Muscle layer of colon (tissue), 2 donors: Measurements from ENCODE around the gene RNF207.

ENCODE experiments used
- H3K27ac ChIP-seq: one replicate; pipeline ENCODE4 v1.7.0; 2013; ENCODE audit warnings: low read depth, mild to moderate bottlenecking, low read length, moderate library complexity
- H3K27me3 ChIP-seq, 2 donors: one replicate each; pipeline ENCODE4 v1.7.0; 2013; ENCODE audit warnings: low read length in 2 of 2, mild to moderate bottlenecking in 2 of 2; ENCODE audit not compliant: insufficient read depth in 2 of 2, control insufficient read depth in 1 of 2
- H3K36me3 ChIP-seq: one replicate; pipeline ENCODE4 v1.7.0; 2013; ENCODE audit warnings: mild to moderate bottlenecking, low read length; ENCODE audit not compliant: insufficient read depth
- H3K4me1 ChIP-seq: one replicate; pipeline ENCODE4 v1.7.0; 2013; ENCODE audit warnings: mild to moderate bottlenecking, low read length; ENCODE audit not compliant: insufficient read depth
- H3K4me3 ChIP-seq, 2 donors: one replicate each; pipeline ENCODE4 v1.7.0; 2013; ENCODE audit warnings: low read length in 2 of 2, low read depth in 1 of 2, mild to moderate bottlenecking in 1 of 2, moderate library complexity in 1 of 2
- H3K9ac ChIP-seq: one replicate; pipeline ENCODE4 v1.7.0; 2013; ENCODE audit warnings: low read length
- H3K9me3 ChIP-seq: one replicate; pipeline ENCODE4 v1.7.0; 2013; ENCODE audit warnings: mild to moderate bottlenecking, low read length
- donor health status: abdominal sarcoma.
- donor health status: Adenocarcinoma of cecum.

Gene RNF207

GRCh38 chr1:6222636-6223035, 16.7 kb downstream of the RNF207 start:
- no peaks in the 10 kb centered on the region for H3K27me3 ChIP-seq
- no peak overlapping the region for H3K9ac ChIP-seq
- H3K27ac ChIP-seq, result no peak overlapping the region
- H3K4me1 ChIP-seq, result no peaks in the 10 kb centered on the region
- H3K9me3 ChIP-seq, result no peaks in the 10 kb centered on the region
- H3K4me3 ChIP-seq, result no peak overlapping the region
- H3K36me3 ChIP-seq, result peaks cover 31% of the 10 kb centered on the region

GRCh38 chr1:6223617-6224016, 17.7 kb downstream of the RNF207 start:
- H3K4me3 ChIP-seq, result no peak overlapping the region
- no peak overlapping the region for H3K9ac ChIP-seq
- no peaks in the 10 kb centered on the region for H3K27me3 ChIP-seq
- H3K4me1 ChIP-seq, result no peaks in the 10 kb centered on the region
- H3K36me3 ChIP-seq, result peaks cover 31% of the 10 kb centered on the region
- no peaks in the 10 kb centered on the region for H3K9me3 ChIP-seq
- H3K27ac ChIP-seq, result no peak overlapping the region

GRCh38 chr1:6224718-6225117, 18.8 kb downstream of the RNF207 start:
- H3K4me1 ChIP-seq, result no peaks in the 10 kb centered on the region
- no peaks in the 10 kb centered on the region for H3K27me3 ChIP-seq
- no peaks in the 10 kb centered on the region for H3K9me3 ChIP-seq
- no peak overlapping the region for H3K27ac ChIP-seq
- H3K9ac ChIP-seq, result no peak overlapping the region
- H3K4me3 ChIP-seq, result no peak overlapping the region
- peaks cover 31% of the 10 kb centered on the region for H3K36me3 ChIP-seq

GRCh38 chr1:6225651-6226050, 19.7 kb downstream of the RNF207 start:
- Histone ChIP-seq H3K27me3 (no peaks in the 10 kb centered on the region), H3K36me3 (peaks cover 31% of the 10 kb centered on the region), H3K27ac (no peak overlapping the region), H3K4me3 (no peak overlapping the region), H3K4me1 (no peaks in the 10 kb centered on the region), H3K9ac (no peak overlapping the region), H3K9me3 (no peaks in the 10 kb centered on the region)

- H3K9me3 ChIP-seq, result no peaks in the 10 kb centered on the region
- H3K4me1 ChIP-seq, result peaks cover 10% of the 10 kb centered on the region
- H3K27ac ChIP-seq, result no peak overlapping the region
- H3K4me3 ChIP-seq, result no peak overlapping the region
- H3K36me3 ChIP-seq, result peaks cover 27% of the 10 kb centered on the region
- no peak overlapping the region for H3K9ac ChIP-seq
- peaks cover 0 to 2% of the 10 kb centered on the region in 2 donors for H3K27me3 ChIP-seq
These were observed 27.5 kb downstream of the RNF207 start for GRCh38 chr1:6233376-6233775.

- peak overlapping the region; percentile 57 for H3K9ac ChIP-seq
- no peaks in the 10 kb centered on the region for H3K9me3 ChIP-seq
- H3K36me3 ChIP-seq, result peaks cover 27% of the 10 kb centered on the region
- peak overlapping the region; percentile 70 to 90 for H3K4me3 ChIP-seq
- peaks cover 10% of the 10 kb centered on the region for H3K4me1 ChIP-seq
- H3K27ac ChIP-seq, result no peak overlapping the region
- peaks cover 5 to 13% of the 10 kb centered on the region in 2 donors for H3K27me3 ChIP-seq
These were observed 28.8 kb downstream of the RNF207 start for GRCh38 chr1:6234502-6235295.

GRCh38 chr1:6235296-6235677, 29.4 kb downstream of the RNF207 start:
- H3K9me3 ChIP-seq, result no peaks in the 10 kb centered on the region
- peak overlapping the region; percentile 70 to 90 for H3K4me3 ChIP-seq
- peaks cover 10% of the 10 kb centered on the region for H3K4me1 ChIP-seq
- peaks cover 27% of the 10 kb centered on the region for H3K36me3 ChIP-seq
- peaks cover 10 to 18% of the 10 kb centered on the region in 2 donors for H3K27me3 ChIP-seq
- no peak overlapping the region for H3K27ac ChIP-seq
- H3K9ac ChIP-seq, result peak overlapping the region; percentile 57

- Histone ChIP-seq H3K27ac (no peak overlapping the region), H3K9ac (no peak overlapping the region), H3K36me3 (peaks cover 15% of the 10 kb centered on the region)
These were observed 31.2 kb downstream of the RNF207 start for GRCh38 chr1:6237093-6237492.

GRCh38 chr1:6239213-6239752, 33.4 kb downstream of the RNF207 start:
- no peak overlapping the region for H3K4me3 ChIP-seq
- H3K27me3 ChIP-seq, result peaks cover 45 to 47% of the 10 kb centered on the region in 2 donors
- H3K9me3 ChIP-seq, result no peaks in the 10 kb centered on the region
- no peak overlapping the region for H3K27ac ChIP-seq
- no peaks in the 10 kb centered on the region for H3K36me3 ChIP-seq
- H3K9ac ChIP-seq, result no peak overlapping the region
- H3K4me1 ChIP-seq, result peaks cover 10% of the 10 kb centered on the region

More at GRCh38 chr1:6237093-6237492, 31.2 kb downstream of the RNF207 start:
- peaks cover 10% of the 10 kb centered on the region for H3K4me1 ChIP-seq
- H3K9me3 ChIP-seq, result no peaks in the 10 kb centered on the region
- H3K27me3 ChIP-seq, result peaks cover 28 to 35% of the 10 kb centered on the region in 2 donors
- no peak overlapping the region for H3K4me3 ChIP-seq

- Histone ChIP-seq H3K9ac (no peak overlapping the region), H3K9me3 (no peaks in the 10 kb centered on the region), H3K36me3 (no peaks in the 10 kb centered on the region), H3K27ac (no peak overlapping the region), H3K27me3 (peaks cover 45 to 53% of the 10 kb centered on the region in 2 donors), H3K4me3 (no peak overlapping the region), H3K4me1 (peaks cover under 1% of the 10 kb centered on the region)
These were observed 34.2 kb downstream of the RNF207 start for GRCh38 chr1:6239950-6240768.

GRCh38 chr1:6241107-6241886, 35.4 kb downstream of the RNF207 start:
- Histone ChIP-seq H3K27ac (no peak overlapping the region), H3K9ac (no peak overlapping the region), H3K27me3 (peaks cover 52 to 65% of the 10 kb centered on the region in 2 donors), H3K4me1 (no peaks in the 10 kb centered on the region), H3K36me3 (no peaks in the 10 kb centered on the region), H3K4me3 (no peak overlapping the region), H3K9me3 (no peaks in the 10 kb centered on the region)
